ENCODE measurements around the gene SMYD3.

The SMYD3 gene

DNA sequence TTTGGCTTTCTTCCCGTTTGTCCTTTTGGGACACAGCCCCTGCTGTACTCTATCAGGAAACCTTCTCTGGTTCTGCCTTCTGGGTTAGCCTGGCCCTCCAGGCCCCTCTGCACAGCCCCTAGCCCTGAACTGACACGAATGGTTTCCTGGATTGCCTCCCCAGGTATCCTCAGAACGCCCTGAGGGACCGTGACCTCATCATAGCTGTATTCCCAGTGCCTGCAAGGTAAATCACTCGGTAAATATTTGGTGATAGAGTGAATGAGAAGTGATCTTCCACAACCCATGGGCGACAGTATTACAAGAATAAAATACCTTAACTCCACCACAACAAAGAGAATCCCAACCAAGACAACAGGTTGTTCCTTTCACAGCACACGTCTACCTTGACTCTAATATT is 637.2 kb downstream of the SMYD3 start:
- DNase-seq (ENCODE audit: low read depth): no peak

DNA sequence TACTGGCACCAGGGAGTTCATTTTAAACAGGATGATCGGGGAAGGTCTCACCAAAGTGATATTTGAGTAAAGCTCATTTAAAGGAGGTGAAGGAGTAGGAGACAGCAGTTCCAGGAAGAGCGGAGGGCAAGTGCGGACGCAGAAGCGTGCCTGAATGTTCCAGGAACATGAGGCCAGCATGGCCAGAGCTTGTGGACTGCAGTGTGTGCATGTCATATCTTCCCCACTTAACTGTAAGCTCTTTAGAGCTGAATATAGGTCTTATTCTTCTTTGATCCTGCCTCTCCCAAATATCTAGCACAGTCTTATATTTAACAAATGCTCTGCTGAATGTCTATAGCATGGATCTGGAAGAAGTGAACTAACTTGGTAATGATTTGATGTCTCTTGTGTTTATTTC is 639.3 kb downstream of the SMYD3 start:
- DNase-seq (ENCODE audit: low read depth): no peak

DNA sequence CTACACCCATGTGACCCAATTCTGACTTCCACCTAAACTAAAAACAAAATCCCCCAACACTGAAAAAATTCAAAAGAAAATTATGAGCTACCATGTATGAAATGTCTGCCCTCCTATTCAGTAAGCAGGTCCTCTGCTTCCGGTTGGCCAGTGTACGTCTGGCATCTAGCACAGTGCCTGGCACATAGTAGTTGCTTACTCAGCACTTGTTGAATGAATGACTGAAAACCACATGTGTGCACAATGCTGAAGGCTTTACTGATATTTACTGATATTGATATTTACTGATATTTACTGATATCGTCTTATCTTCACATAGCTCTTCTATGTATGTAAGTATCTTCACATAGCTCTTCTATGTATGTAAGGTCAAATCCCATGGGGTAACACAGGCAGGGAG is 642.2 kb downstream of the SMYD3 start:
- no peak for DNase-seq (ENCODE audit: low read depth)

DNA sequence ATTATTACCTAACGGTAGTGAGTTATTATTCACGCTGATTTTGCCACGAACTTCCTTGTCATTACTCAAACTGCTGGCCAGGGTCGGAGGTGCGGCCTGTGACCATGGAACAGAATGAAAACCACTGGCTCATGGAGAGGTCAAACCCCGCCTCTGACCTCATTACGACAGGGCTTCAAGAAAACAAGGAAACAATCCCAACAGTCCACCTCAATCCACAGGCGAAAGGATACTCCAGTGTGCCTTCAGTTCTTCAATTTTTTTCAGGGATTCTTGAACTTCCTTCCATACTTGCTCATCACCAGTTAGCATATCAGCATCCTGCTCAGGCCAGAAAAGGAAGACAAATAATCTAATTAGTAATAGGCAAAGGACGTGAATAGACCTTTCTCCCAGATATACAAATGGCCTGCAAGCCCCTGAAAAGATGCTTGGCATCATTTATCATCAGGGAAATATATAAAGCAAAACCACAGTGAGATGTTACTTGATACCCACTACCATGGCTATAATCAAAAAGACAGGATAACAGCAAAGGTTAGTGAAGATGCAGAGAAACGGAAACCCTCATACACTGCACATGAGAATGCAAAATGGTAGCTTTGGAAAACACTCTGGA is 643.4 kb downstream of the SMYD3 start:
- DNase-seq (ENCODE audit: low read depth): no peak

DNA sequence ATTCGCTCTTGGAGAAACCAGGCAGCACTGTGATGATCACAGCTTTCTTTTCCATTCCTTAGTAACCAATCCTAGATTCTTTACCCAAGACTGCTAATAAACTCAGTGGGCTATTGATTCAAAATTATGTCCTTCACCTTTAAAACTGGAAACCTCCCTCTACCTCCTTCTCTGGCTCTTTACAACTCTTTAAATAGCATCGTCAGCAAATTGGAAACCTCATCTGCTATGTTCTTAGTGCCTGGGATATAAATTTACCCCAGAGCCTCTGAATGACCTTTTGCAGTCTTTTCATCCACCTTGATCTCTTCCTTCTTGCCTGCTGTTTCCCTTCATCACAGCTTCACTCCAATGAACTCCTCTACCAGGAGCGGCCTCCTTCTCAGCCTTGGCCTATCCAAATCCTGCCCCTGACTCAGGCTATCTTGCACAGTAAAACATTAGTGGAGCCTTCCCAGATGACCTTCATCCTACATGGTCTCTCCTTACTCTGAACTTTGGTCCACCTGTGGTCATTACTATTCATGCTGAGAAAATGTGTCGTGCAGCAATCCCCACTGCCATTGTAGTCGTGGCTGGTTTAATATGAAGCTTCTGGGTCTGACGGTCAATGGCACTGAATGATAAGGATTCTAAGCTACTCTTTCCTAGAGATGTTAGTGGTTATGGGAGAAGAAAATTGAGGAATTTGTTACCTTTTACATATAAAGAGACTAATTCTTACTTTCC is 644.1 kb downstream of the SMYD3 start:
- no peak for DNase-seq (ENCODE audit: low read depth)

DNA sequence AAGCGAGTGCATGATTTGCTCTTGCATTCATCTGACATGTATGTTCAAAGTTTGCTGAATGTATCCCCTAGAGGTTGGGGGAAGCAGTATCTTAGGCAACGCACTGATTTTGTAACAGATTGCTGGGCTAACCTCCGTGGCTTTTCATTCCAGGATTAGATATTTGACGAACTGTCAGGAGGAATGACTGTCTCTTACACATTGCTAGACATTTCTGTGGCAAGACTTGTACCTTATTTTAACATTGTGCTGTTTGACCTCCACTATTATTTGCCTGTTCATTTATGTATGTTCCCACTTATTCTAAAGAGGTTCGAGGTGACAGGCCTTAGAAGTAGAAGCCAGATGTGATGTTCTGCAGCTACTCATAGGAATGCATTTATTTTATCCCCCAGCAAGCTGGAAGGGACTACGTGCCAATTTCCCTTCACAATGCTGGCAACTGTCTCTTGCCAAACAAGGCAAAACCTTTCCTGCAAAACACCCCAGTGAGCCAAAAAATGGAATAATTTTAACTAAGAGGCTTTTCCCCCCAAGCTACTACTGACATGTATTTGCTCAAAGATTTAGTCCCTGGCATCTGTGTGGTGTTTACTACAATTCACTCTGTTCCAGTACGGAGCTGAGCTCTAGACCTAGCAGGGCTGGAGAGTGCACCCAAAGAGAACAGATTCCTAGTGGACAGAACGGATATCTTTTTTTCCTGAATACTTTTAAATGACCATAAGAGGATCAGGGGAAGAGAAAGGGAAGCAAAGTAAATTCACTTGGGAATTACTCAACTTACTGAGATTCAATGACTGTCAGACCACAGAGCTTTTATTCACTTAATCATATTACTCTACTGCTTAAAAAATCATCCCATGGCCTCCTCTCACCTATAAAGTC is 646.2 kb downstream of the SMYD3 start:
- no peak for DNase-seq (ENCODE audit: low read depth)

DNA sequence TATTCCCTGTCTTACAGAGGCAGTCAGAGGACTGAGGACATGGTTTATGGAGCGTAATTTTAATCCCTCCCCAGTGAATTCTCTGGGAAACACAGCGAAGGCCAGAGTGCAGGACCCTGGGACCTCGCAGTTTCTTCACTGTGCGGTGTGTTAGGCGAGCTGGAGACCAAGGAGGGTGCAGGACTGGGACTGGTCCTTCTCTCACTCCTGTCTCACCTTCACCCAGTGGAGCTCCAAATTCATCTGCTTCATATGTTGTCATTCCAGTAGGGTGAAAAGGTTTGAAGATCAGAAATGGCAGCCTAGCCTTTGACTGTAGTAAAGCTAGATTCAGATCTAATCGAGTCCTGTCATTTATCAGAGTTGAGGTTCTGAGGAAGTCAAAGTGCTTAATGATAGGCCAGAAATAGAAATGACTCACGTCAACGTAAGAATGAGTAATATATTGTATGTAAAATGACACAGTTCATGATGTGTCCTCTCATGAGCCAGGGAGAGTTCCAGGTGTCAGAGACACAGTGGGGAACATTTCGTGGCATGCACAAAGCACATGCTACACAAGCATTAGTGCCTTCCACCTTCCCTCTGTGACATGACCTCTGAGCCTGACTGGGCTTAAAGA is 647.5 kb downstream of the SMYD3 start:
- no peak for DNase-seq (ENCODE audit: low read depth)

DNA sequence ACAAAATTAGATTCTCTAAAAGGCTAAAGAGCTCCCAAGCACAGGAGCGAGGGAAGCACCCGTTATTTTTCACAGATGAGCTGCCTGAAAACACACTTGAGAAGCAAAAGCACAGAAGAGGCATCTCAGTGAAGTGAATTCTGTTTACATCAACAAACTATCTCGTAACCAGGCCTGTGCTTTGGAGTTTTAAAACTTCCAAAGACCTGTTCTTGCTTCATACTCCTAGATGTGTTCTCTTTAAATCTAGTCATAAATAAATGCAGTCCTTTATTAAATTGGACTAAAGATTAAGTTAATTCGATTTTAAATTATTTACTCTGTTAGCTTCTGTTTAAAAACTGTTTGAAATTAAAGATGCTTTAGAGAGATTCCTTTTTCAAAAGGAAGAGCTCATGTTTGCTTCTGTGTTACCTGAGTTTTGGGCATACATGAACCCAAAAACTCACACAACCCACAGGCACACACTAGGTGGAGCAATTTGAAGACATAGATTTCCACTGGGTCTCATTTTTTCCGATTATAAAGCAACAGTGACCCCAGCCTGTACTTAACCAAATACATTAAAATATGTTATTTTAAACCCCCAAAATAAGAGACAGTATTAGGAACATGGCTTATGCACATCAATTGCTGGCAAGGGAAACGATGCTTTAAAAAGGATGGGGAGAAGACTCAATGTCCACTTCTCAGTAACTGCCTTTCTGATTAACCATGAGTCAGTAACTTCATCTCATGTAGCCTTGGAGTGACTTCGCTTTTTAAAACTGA is 648.2 kb downstream of the SMYD3 start:
- no peak for DNase-seq (ENCODE audit: low read depth)

DNA sequence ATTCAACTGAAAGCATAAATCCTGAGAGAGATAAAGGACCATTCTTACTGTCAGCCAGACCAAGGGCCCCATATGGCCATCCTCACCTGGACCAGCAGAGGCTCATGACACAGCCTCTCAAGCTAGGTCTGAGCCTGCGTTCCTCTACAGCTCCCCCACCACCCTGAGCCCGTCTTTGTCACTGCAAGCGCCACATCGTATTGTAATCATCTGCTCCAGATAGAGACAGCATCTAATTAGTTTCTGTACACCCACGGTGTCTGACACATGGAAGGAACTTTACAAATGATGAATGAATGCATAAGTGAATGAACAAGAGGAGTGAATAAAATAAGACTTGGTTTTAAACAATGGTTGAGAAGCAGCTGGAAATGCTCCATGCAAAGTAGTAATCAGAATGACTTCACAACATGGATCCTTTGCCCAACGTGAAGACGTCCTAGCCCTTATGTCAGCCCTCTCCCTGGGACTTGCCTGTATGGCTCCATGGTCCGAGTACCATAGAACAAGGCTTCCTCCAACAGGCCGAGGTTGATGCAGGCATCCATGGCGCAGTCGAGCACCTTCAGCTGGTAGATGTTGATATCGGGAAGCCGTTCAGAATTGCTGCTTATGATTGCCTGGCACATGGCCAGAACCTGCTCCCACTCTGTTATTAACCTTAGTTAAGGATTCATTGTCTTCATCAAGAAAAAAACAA is 648.9 kb downstream of the SMYD3 start:
- no peak for DNase-seq (ENCODE audit: low read depth)

DNA sequence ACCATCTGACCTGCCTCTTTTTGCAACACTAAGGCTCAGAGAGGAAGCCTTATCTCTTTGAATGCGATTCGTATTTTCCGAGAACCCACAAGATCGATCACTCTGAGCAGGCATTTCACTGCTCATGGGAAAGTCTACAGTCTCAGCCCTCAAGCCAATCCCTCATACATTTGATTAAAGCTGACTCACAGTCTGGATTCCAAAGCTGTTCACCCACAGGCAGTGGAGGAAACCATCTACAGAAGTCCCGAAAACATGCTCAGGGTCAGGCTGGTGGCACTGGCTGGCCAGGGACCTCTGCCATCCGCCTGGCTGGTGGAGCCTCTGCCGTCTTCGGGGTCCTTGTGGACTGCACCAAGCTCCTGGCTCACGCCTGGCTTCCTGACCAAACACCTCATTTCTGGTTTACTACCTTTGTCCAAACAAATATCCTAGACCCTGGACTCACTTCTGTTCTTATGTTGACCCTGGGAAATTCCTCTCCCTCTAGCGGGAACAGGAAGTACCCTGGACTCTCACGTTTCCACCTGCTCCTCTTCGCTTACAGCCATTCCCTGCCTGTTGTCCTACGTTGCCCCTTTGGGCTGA is 650.0 kb downstream of the SMYD3 start:
- DNase-seq (ENCODE audit: low read depth): no peak

DNA sequence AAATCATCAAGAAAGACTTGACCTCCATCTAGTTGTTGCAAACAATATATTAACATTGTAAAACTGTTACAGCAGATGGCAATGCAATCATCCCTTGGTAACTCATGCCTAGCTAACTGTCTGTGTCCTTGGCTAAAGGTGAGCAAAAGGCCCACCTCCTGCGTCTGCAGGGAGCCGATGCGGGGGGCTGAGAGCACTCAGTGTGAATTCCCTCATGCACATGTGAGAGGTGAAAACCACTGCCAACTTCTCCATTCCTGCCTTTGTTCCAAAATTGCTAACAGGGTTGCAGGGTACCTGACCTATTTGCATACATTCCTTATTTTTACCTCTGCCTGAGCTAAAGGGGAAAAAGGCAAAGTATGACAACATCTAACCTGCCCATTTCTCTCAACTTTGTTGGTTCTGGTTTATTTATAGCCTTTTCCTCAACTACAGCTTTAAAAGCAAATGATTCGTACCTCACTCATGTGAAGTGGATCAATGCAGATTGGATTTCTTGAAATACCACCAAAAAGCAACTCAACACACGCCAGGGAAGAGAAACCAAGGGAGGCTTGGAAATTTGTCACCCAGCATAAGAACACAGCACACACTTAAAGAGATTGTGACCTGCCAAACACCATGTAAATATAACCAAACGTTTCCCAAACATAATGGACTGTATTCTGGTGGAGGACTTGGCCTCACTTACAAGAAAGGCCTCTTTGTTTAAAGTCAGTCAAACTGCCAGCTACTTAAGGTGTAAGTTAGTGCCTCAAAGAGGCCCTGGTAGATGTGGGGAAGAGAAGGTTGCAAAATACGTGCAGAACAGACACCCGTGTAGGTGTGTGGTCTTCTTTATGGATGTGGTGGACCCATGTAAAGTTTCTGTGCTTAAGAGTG is 651.0 kb downstream of the SMYD3 start:
- no peak for DNase-seq (ENCODE audit: low read depth)

DNA sequence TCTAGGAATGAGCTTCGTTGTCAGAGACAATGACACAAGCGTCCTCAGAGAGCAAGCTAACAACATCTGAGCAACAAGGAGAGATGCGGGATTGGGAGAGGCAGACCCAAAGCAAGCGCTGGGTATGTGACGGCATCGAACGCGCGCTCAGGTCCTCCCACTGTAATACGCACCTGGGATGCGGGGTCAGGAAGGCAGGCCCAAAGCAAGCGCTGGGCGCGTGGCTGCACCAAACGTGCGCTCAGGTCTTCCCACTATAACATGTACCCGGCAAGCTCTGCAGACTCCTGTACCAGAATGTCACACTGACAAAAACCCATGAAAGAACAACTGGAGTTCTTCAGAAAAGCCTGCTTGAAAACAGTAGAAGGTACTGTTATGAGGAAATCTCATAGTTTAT is 653.8 kb downstream of the SMYD3 start:
- no peak for DNase-seq (ENCODE audit: low read depth)

DNA sequence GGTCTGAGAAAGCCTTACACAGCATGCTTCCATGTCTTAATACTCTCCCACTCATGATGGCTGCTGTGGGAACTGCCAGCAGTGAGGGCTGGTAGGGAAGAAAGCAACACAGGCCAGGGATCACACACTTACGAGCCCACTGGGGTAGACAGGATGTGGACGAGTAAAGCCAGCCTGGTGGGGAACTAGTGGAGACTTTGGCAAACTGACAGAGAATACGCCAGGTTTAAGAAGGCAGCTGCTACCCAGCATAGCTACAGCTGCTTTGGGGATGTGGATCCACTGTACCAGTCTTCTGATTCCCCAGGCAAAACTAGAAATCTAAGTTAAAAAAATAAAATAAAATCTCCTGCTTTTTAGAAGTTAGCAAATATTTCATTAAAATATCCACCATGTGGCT is 664.0 kb downstream of the SMYD3 start:
- DNase-seq (ENCODE audit: low read depth): no peak

DNA sequence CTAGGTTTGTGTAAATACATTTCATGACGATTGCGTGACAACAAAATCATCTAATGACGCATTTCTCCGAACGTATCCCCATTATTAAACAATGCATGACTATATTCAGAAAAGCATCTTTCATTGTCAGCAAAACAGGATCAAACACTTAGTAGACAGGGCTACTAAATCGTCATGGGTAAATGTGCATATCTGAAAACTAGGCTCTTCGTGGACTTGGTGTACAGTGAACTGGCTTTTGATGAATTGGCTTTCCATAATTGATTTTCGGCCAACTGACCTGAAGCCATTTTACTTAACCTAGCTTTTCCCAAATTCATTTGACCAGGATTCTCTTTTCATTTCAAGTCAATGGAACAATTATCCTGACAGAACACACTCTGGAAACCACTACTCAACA is 665.0 kb downstream of the SMYD3 start:
- DNase-seq (ENCODE audit: low read depth): no peak

DNA sequence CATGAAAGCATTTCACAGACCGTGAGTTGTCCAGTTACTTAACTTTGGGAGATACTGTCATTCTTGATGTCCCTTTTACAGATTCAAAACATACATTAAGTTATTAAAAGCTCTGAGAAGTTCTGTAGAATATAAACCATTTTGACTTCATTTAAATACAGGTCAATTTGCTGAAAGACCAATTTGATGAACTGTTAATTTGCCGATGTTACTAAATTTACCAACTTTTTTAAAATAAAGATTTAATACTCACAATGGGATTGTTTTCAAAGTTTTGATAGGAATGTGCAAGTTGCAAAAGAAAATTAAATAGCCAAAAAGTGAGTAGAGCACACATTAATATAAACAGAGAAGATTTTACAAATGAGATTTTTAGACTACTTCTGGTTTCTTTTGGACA is 666.1 kb downstream of the SMYD3 start:
- no peak for DNase-seq (ENCODE audit: low read depth)

DNA sequence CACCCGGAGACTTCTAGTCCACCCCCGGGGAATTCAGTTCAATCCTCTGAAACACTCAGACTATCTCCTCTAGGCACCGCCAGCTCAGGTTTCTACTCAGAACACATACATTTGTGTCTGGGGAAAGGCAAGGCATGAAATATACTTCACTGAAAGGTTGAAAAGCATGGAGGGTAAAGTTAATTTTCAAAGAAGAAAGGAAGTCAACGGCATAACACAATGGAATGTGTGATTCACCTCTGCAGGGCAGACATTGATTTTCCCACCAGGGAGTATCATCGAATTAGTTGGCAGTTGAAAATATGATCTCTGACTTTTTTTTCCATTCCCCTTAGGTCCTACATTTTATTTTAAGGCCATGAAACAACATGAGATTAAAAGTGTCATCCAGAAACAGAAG is 669.4 kb downstream of the SMYD3 start:
- no peak for DNase-seq (ENCODE audit: low read depth)

DNA sequence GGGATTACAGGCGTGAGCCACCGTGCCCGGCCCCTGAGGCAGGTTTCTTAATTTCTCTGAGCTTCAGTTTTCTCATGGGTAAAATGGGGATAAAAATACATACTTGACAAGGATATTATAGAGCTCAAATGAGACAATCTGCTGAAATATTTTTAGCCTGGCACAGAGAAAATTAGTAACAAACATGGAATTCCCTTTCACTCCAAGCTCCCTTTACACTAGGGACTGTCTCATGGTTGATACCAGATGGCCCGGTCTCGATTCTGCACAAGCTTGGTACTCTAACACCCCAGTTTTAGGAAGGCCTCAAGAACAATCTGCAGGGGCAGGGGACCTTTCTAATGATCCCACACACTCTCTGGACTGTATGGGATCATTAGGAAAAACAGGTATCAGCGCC is 671.7 kb downstream of the SMYD3 start:
- no peak for DNase-seq (ENCODE audit: low read depth)

DNA sequence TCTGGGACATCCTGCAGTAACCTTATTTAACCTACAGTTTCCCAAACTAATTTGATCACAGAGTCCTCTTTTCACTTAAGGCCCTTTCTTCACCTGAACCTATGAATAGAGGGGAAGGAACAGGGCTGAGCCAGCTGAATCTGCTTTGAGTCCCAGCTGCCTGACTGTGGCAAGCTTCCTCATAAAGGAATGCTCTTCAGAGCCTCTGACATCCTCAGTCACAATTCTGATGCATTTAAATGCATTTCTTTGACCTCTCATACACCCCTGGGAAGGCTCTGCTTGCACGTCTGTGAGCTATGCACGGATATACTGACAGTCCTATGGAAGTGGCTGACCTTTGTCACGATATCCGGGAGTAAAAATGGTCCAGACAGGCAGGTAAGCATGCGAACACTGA is 673.1 kb downstream of the SMYD3 start:
- no peak for DNase-seq (ENCODE audit: low read depth)

DNA sequence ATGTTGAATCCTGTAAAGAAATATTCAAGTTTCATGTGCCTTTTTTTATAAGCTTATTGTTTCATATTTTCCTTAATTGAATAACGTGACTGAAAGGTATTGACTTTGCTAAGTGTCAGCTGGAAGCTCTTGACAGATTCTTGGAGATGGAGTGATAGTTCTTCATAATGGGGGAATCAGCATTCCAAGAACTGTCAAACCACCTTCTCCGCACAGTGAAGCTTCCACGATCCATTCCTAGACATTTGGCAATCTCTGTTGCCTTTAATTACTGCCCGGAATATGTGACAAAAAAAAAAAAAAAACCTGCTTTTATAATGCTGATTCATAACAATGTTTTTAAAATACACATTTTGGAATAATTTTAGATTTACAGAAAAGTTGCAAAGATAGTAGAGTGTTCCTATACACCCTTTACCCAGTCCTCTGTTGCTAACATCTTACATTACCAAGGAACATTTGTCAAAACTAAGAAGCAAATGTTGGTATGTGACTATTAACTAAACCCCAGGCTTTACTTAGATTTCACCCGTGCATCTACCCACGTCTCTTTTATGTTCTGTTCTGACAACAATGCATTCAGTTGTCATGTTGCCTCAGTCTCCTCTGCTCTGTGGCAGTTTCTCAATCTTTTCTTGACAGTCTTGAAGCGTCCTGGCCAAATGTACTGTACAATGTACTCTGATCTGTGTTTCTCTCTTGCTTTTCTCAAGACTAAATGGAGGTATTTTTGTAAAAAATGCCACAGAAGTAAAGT is 674.1 kb downstream of the SMYD3 start:
- DNase-seq (ENCODE audit: low read depth): no peak

Measured in activated gamma-delta T cell treated with anti-CD3 and anti-CD28 coated beads, Interleukin-2, amount 50 U/mL, for 16 hours (primary cell).